GM19324 (cell line): Measurements from ENCODE around the gene CTNNA3.

Experiments used
- ATAC-seq: cut with Tn5 transposase; IDR thresholded peaks from one replicate; pipeline ENCODE4 v1.9.1; 2021; ENCODE audit warnings: mild to moderate bottlenecking, moderate library complexity; ENCODE audit not compliant: unreplicated experiment, low FRiP score

The CTNNA3 gene

GRCh38 chr10:67386260-67386659 is 309.7 kb downstream of the CTNNA3 start:
- no peak for ATAC-seq

DNA sequence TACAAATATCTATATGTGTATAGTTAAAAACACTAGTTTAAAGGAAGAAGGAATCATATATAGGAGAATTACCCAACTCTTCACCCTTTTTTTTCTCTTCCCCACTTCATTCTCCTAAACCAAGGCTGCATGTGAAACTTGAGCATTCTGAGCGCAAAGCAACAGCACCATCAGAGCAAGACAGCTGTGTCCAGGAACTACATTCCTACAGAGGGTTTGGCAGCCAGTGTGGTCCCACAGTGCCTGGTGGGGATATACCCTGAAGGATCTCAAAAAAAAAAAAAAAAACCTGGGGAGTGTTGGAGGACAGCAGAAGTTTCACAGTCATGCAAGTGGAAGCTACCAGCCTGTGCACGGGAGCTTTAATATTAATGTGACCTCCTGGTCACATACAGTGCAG is 310.4 kb downstream of the CTNNA3 start:
- ATAC-seq, result no peak

DNA sequence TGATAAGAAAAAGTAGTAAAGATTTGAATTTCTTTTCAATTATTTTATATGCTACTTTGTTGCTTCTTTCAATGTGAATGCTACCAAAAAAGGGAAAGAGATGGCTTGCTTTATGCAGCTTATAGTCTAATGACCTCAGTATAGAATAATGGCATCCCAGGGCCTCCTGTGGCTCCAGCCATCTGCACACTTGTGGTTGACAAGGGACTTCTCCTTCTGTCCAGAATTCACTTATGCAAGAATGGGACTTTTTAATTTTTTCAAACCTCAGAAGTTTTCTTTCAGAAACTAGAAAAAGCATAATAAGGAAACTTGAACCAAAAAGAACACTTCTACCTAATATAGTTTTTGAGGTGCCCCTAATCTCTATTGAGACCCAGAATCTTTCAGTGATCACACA is 310.9 kb downstream of the CTNNA3 start:
- ATAC-seq, result no peak

DNA sequence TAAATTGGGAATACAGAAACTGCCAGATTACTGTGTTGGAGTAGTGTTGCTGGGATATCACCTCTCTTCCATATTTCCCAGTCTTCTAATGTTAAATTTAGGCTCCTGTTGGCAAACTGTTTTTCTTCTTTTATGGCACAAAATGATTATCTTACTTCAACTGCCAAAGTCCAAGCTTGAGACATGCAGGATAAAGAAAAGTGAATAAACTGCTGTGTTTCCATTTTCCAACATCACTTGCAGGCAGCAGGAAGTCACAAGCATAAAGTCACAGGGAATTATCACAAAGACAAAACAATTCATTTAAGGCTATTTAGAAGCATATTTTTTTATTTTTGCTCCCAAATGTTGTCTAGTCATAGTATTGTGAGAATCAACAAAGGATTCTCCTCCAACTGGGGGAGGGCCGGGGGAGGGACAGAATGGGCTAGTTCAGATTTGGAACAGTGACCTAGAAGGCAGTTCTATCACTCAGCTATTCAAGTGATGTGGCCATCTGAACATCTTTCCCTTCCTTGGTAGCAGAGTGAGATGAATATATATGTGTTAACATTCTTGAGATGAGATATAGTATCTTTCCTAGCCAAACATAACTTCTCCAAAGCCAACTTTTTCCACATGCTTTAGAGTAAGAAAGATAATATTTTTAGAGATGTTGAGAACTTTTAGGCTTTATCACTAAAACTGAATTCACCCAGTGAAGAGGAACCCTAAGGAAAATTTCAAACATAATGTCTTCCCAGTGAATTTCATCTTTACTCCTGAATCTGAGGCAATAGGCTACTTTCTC is 364.7 kb downstream of the CTNNA3 start:
- ATAC-seq, result no peak

GRCh38 chr10:67327626-67328535 is 368.1 kb downstream of the CTNNA3 start:
- ATAC-seq, result no peak

DNA sequence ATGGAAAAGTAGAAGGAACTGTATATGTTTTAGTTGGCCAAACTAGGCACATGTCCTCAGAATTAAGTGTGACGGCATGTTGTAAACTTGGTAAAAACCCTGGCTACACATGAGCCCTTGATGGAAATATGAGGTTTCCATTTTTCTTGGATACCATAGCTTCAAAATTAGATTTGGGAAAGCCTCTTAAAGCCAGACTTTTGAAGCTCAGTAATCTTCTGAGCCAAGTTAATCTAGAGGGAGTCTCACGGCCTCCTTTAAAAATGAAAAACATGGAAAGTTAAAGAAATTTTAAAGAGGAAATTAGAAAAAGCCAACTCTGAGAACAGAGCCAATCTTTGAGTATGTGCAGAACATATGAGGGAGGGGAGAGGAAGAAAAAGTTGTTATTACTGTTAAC is 376.0 kb downstream of the CTNNA3 start:
- no peak for ATAC-seq

DNA sequence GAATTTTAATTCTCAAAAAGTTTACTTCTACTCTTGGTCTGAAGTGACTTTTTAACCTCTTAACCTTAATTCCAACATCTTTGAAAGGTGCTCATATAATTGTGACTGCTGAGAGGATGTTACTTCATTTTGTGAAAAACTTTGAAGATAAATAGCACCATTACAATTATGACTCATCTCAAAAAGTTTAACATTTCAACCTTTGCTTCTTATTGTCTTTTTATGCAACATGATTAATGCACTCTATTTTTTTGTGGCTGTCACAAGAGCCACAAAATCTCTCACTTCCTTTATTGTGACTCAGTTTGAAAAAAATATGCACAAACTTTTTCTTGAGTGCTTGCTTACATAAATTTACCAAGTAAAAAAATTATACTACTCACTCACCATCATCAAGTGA is 387.1 kb downstream of the CTNNA3 start:
- no peak for ATAC-seq

- no peak for ATAC-seq
These were observed 389.3 kb downstream of the CTNNA3 start for GRCh38 chr10:67306588-67307205.

GRCh38 chr10:67302701-67303100 is 393.3 kb downstream of the CTNNA3 start:
- ATAC-seq, result no peak

DNA sequence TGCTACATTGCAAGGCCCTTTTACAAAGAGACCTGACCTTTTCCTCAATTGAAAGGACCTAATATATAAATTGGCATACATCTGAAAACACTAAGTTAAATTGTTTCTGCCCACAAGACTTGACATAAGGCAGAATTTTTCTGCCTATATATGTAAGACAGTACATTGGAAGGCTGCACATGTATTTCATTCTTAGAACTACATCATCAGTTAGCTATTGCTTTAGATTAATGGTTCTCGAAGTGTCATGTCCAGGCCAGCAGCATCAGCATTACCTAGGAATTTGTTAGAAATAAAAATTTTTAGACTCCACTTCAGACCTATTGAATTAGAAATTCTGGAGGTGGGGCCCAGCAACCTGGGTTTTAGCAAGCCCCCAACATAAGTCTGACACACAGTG is 396.2 kb downstream of the CTNNA3 start:
- no peak for ATAC-seq

- no peak for ATAC-seq
These were observed 398.3 kb downstream of the CTNNA3 start for GRCh38 chr10:67297637-67298181.

- no peak for ATAC-seq
These were observed 399.1 kb downstream of the CTNNA3 start for GRCh38 chr10:67296926-67297325.

- ATAC-seq, result no peak
These were observed 407.1 kb downstream of the CTNNA3 start for GRCh38 chr10:67288688-67289410.

DNA sequence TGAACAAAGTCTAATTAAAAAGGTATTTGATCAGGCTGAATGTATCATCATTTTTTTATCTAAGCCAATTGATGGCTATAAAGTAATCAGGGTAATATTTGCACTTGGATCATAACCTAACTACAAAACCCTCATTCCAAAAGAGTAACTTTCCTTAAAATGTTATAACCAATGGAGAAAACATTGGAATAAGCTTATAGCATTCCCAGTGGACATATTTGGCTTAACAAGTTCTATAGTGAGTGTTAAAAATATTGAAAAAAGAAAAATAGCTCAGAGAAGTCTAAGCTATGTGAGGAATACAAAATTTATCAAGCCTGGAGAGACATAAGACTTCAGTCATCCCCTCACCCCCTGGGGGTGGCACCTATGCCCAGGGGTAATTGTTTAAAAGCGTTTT is 411.4 kb downstream of the CTNNA3 start:
- no peak for ATAC-seq

- no peak for ATAC-seq
These were observed 413.1 kb downstream of the CTNNA3 start for GRCh38 chr10:67282871-67283270.

DNA sequence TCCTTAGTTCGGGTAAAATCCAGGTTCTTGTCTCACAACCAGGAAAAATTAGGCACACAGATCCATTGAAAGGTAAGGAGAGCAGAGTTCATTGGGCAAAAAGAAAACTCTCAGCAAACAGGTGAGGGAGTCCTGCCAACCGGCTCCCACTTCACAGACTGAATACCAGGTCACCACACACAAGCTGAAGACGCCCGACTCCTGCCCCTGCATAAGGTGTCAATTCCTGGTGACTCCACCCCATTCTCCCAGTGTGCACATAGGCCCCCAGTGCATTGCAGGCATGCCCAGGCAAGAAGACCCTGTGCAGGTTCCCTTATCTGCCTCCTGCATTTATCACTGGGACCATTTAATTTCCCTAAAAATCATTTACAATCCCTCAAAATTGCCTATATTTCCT is 415.6 kb downstream of the CTNNA3 start:
- no peak for ATAC-seq

DNA sequence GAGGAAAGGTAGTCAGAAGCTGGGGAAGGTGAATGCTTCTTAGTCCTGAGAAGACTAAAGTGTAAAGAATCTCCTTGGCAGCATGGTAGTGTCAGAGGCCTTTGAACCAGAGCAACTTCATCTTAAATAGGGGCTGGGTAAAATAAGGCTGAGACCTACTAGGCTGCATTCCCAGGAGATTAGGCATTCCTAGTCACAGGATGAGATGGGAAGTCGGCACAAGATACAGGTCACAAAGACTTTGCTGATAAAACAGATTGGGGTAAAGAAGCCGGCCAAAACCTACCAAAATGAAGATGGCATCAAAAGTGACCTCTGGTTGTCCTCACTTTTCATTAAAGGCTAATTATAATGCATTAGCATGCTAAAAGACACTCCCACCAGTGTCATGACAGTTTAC is 418.6 kb downstream of the CTNNA3 start:
- ATAC-seq, result no peak

- no peak for ATAC-seq
These were observed 426.2 kb downstream of the CTNNA3 start for GRCh38 chr10:67269828-67270227.

DNA sequence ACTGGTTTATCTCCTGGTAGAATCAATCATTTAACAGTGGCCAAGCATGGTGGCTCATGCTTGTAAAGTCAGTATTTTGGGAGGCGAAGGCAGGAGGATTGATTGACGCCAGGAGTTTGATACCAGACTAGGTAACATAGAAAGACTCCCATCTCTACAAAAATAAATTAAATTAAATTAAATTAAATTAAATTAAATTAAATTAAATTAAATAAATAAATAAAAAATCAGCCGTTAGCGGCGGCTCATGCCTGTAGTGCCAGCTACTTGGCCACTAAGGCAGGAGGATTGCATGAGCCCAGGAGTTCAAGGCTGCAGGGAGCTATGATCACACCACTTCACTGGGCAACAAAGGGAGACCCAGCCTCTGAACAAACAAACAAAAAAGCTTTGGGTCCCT is 427.8 kb downstream of the CTNNA3 start:
- ATAC-seq, result no peak

DNA sequence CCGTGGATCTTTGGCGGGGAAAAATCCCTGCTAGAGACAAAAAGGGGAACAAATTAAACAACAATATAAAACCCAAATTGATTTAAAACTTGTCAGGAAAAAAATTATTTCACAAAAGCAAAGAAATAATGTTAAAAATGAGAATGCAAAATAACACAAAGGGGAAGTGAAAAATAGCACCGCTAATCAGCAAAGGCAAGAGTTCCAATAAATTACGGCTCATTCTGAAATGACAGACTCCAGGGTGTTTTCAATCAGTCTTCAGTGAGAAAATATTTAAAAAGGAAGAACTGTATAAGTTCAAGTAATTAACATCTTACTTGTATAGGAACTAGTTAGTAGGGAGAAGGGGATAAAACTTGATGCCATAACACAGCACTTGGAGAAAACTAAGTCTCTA is 433.3 kb downstream of the CTNNA3 start:
- ATAC-seq, result no peak
